WI38 (cell line): ENCODE results near the gene PCDHA1.
"Not testable (repeated sequence)": the region's sequence is repeated elsewhere in the genome, so short reads cannot be mapped to it uniquely, and the experiment has no call there.

Experiments used
- H3K4me3 ChIP-seq: 2 replicates; pipeline ENCODE4 v1.5.1; 2011; ENCODE audit warnings: low read depth, mild to moderate bottlenecking, control low read depth, low read length
- TF ChIP-seq, protein P1 (sequence below): IDR thresholded peaks from 2 replicates; pipeline ENCODE4 v1.5.1; 2012; ENCODE audit warnings: low read depth, mild to moderate bottlenecking, control low read depth, low read length

The PCDHA1 gene

DNA sequence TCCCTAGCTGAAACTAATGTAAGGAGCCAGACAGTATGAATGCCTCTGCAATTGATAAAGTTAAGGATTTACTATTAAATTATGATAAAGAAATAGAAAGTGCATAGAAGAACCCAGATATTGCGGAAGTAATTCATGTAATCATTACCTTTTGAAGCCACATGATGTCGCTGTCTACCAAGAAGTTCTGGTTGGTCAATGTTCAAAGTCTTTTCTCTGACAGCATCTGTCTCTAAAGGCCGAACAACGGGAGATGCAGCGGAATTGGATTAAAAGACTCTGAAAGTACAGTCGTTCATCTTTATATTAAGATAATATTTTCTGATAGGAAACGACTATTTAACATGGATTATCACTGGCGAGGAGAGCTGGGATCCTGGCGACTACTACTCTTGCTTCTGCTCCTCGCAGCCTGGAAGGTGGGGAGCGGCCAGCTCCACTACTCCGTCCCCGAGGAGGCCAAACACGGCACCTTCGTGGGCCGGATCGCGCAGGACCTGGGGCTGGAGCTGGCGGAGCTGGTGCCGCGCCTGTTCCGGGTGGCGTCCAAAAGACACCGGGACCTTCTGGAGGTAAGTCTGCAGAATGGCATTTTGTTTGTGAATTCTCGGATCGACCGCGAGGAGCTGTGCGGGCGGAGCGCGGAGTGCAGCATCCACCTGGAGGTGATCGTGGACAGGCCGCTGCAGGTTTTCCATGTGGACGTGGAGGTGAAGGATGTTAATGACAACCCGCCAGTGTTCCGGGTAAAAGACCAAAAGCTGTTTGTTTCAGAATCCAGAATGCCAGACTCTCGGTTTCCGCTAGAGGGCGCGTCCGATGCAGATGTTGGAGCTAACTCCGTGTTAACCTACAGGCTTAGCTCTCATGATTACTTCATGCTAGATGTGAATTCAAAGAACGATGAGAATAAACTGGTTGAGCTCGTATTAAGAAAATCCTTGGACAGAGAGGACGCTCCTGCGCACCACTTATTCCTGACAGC lies 55.3 kb downstream of the PCDHA1 start, which contains the start of gene PCDHA8:
PCDHA8 (plus strand) TSS at position 210 of the 985 bp plus-strand sequence; CDS start at position 345, 135 bp downstream.
- TF ChIP-seq, protein P1, sequence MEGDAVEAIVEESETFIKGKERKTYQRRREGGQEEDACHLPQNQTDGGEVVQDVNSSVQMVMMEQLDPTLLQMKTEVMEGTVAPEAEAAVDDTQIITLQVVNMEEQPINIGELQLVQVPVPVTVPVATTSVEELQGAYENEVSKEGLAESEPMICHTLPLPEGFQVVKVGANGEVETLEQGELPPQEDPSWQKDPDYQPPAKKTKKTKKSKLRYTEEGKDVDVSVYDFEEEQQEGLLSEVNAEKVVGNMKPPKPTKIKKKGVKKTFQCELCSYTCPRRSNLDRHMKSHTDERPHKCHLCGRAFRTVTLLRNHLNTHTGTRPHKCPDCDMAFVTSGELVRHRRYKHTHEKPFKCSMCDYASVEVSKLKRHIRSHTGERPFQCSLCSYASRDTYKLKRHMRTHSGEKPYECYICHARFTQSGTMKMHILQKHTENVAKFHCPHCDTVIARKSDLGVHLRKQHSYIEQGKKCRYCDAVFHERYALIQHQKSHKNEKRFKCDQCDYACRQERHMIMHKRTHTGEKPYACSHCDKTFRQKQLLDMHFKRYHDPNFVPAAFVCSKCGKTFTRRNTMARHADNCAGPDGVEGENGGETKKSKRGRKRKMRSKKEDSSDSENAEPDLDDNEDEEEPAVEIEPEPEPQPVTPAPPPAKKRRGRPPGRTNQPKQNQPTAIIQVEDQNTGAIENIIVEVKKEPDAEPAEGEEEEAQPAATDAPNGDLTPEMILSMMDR, result peak; percentile 21; the same call in 1 of the 2 replicates
- no peak within 1 kb of the TSS for H3K4me3 ChIP-seq

DNA sequence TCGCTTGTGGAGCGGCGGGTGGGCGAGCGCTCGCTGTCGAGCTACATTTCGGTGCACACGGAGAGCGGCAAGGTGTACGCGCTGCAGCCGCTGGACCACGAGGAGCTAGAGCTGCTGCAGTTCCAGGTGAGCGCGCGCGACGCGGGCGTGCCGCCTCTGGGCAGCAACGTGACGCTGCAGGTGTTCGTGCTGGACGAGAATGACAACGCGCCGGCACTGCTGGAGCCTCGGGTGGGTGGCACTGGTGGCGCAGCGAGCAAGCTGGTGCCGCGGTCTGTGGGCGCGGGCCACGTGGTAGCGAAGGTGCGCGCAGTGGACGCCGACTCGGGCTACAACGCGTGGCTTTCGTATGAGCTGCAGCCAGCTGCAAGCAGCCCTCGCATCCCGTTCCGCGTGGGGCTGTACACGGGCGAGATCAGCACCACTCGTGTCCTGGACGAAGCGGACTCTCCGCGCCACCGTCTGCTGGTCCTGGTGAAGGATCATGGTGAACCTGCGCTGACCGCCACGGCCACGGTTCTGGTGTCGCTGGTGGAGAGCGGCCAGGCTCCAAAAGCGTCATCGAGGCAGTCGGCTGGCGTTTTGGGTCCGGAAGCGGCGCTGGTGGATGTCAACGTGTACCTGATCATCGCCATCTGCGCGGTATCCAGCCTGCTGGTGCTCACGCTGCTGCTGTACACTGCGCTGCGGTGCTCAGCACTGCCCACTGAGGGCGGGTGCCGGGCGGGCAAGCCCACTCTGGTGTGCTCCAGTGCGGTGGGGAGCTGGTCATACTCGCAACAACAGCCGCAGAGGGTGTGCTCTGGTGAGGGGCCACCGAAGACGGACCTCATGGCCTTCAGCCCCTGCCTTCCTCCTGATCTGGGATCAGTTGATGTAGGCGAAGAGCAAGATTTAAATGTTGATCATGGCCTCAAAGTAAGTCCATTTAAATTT lies 57.1 kb downstream of the PCDHA1 start:
- H3K4me3 ChIP-seq, result no peak overlapping the region
- TF ChIP-seq, protein P1, result no peak

DNA sequence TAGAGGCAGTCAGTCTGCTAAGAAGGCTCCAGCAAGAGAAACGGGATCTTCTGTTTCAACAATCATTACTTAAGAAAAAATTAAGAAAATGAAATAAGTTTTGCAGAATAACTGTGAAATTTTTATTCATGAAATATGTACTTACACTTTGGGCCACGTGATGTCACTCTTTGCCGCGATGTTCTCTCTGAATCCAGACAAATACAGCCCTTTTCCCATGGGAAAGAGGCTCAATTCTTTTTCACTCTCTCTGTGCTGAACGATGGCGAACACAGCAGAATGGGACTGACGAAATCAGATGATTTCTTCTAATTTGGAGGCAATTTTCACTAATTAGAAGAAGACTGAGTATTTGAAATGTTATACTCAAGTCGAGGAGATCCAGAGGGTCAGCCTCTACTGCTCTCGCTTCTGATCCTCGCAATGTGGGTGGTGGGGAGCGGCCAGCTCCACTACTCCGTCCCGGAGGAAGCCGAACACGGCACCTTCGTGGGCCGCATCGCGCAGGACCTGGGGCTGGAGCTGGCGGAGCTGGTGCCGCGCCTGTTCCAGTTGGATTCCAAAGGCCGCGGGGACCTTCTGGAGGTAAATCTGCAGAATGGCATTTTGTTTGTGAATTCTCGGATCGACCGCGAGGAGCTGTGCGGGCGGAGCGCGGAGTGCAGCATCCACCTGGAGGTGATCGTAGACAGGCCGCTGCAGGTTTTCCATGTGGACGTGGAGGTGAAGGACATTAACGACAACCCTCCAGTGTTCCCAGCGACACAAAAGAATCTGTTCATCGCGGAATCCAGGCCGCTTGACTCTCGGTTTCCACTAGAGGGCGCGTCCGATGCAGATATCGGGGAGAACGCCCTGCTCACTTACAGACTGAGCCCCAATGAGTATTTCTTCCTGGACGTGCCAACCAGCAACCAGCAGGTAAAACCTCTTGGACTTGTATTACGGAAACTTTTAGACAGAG lies 62.5 kb downstream of the PCDHA1 start, which contains the start of gene PCDHA9:
PCDHA9 (plus strand) TSS at position 244 of the 964 bp plus-strand sequence; CDS start at position 358, 114 bp downstream.
- H3K4me3 ChIP-seq, result not testable (repeated sequence)

DNA sequence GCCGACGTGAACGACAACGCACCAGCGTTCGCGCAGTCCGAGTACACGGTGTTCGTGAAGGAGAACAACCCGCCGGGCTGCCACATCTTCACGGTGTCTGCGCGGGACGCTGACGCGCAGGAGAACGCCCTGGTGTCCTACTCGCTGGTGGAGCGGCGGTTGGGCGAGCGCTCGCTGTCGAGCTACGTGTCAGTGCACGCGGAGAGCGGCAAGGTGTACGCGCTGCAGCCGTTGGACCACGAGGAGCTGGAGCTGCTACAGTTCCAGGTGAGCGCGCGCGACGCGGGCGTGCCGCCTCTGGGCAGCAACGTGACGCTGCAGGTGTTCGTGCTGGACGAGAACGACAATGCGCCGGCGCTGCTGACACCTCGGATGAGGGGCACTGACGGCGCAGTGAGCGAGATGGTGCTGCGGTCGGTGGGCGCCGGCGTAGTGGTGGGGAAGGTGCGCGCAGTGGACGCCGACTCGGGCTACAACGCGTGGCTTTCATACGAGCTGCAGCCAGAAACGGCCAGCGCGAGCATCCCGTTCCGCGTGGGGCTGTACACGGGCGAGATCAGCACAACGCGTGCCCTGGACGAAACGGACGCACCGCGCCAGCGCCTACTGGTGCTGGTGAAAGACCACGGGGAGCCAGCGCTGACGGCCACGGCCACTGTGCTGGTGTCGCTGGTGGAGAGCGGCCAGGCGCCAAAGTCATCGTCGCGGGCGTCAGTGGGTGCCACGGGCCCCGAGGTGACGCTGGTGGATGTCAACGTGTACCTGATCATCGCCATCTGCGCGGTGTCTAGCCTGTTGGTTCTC lies 64.1 kb downstream of the PCDHA1 start:
- H3K4me3 ChIP-seq, result not testable (repeated sequence)

DNA sequence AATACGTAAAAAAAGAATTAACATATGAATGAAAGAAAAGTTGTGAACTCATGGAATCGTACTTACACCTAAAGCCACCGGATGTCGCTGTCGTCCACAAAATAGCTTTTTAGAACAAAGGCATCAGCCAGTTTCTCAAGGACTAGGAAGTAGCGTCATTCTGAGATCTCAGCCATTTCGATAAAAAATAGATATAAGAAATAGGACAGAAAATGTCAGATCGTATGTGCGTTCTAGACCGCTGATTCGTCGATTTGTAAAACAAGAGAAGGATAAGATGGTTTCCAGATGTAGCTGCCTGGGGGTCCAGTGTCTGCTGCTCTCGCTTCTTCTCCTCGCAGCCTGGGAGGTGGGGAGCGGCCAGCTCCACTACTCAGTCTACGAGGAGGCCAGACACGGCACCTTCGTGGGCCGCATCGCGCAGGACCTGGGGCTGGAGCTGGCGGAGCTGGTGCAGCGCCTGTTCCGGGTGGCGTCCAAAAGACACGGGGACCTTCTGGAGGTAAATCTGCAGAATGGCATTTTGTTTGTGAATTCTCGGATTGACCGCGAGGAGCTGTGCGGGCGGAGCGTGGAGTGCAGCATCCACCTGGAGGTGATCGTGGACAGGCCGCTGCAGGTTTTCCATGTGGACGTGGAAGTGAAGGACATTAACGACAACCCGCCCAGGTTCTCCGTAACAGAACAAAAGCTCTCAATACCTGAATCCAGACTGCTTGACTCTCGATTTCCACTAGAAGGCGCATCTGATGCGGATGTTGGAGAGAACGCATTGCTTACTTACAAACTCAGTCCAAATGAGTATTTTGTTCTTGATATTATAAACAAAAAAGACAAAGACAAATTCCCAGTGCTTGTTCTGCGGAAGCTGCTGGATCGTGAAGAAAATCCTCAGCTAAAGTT lies 70.1 kb downstream of the PCDHA1 start, which contains the start of gene PCDHA10:
PCDHA10 (plus strand) TSS at position 126 of the 903 bp plus-strand sequence; CDS start at position 278, 152 bp downstream.
- TF ChIP-seq, protein P1, result no peak
- no peak within 1 kb of the TSS for H3K4me3 ChIP-seq

DNA sequence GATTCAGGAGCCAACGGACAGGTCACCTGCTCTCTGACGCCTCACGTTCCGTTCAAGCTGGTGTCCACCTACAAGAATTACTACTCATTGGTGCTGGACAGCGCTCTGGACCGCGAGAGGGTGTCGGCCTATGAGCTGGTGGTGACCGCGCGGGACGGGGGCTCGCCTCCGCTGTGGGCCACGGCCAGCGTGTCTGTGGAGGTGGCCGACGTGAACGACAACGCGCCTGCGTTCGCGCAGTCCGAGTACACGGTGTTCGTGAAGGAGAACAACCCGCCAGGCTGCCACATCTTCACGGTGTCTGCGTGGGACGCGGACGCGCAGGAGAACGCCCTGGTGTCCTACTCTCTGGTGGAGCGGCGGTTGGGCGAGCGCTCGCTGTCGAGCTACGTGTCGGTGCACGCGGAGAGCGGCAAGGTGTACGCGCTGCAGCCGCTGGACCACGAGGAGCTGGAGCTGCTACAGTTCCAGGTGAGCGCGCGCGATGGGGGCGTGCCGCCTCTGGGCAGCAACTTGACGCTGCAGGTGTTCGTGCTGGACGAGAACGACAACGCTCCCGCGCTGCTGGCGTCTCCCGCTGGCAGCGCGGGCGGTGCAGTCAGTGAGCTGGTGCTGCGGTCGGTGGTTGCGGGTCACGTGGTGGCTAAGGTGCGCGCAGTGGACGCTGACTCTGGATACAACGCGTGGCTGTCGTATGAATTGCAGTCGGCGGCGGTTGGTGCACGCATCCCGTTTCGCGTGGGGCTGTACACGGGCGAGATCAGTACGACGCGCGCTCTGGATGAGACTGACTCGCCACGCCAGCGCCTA lies 71.4 kb downstream of the PCDHA1 start:
- H3K4me3 ChIP-seq, result no peak overlapping the region
- TF ChIP-seq, protein P1, result no peak
